ENCODE results near the gene WDTC1. TPM values are rescaled to one million over a fixed set of nuclear protein-coding genes. Genes with fewer than 3 reads are reported as not detected.

Gene WDTC1
- total RNA-seq, 1 donor from 2014 or later = 36.2 TPM

- no peak overlapping the region for H3K4me3 ChIP-seq
- no peaks in the 10 kb centered on the region for H3K4me1 ChIP-seq
- TF ChIP-seq CTCF (IDR thresholded peaks at IDR 0.05) = no peak
- H3K36me3 ChIP-seq = peaks cover 35 to 47% of the 10 kb centered on the region in 2 donors
- DNase-seq (ENCODE audit: low spot score in 2 of 2) = no peak
- intact Hi-C loops (cut with DNase I) = no loop called here
- no peaks in the 10 kb centered on the region for H3K9me3 ChIP-seq
- H3K27ac ChIP-seq = no peak overlapping the region
- H3K27me3 ChIP-seq = no peaks in the 10 kb centered on the region
Measured at GRCh38 chr1:27306071-27306470, 71.6 kb downstream of the WDTC1 start.

GRCh38 chr1:27306892-27307761, 72.7 kb downstream of the WDTC1 start:
- Histone ChIP-seq H3K36me3 (peaks cover 34 to 37% of the 10 kb centered on the region in 2 donors), H3K27ac (no peak overlapping the region), H3K4me1 (no peaks in the 10 kb centered on the region), H3K27me3 (no peaks in the 10 kb centered on the region), H3K4me3 (no peak overlapping the region), H3K9me3 (no peaks in the 10 kb centered on the region)
- DNase-seq (ENCODE audit: low spot score in 2 of 2) = no peak
- intact Hi-C loops (cut with DNase I) = no loop called here
- TF ChIP-seq CTCF (IDR thresholded peaks at IDR 0.05) = no peak

- no peak overlapping the region for H3K27ac ChIP-seq
- intact Hi-C loops (cut with DNase I) = no loop called here
- TF ChIP-seq CTCF (IDR thresholded peaks at IDR 0.05) = no peak
- no peaks in the 10 kb centered on the region for H3K4me1 ChIP-seq
- H3K4me3 ChIP-seq = no peak overlapping the region
- no peaks in the 10 kb centered on the region for H3K27me3 ChIP-seq
- peaks cover 25 to 30% of the 10 kb centered on the region in 2 donors for H3K36me3 ChIP-seq
- no peaks in the 10 kb centered on the region for H3K9me3 ChIP-seq
- DNase-seq (ENCODE audit: low spot score in 2 of 2) = no peak
Measured at GRCh38 chr1:27307874-27308598, 73.6 kb downstream of the WDTC1 start.

DNA sequence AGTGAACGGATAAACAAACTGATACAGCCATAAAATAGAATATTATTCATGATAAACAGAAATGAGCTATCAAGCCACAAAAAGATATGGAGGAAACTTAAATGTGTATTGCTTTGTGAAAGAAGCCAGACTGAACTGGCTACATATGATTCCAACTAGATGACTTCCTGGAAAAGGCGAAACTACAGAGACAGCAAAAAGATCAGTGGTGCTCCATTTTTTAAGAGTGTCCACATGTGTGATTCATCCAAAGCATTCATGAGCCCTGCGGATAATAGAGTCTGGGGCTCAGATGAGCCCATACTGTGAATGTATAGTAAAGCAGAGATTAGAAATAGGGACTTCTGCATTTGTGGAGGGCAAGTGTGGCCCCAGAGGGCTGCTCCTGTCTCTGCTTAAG, 79.7 kb downstream of the WDTC1 start:
- DNase-seq (ENCODE audit: low spot score in 2 of 2) = no peak
- TF ChIP-seq CTCF (IDR thresholded peaks at IDR 0.05) = no peak
- Histone ChIP-seq H3K27me3 (no peaks in the 10 kb centered on the region), H3K36me3 (peaks cover 0 to 4% of the 10 kb centered on the region in 2 donors), H3K4me3 (no peak overlapping the region), H3K9me3 (no peaks in the 10 kb centered on the region), H3K4me1 (no peaks in the 10 kb centered on the region), H3K27ac (no peak overlapping the region)
- intact Hi-C loops (cut with DNase I) = no loop called here

GRCh38 chr1:27314737-27315136, 80.3 kb downstream of the WDTC1 start:
- Histone ChIP-seq H3K9me3 (no peaks in the 10 kb centered on the region), H3K4me1 (no peaks in the 10 kb centered on the region), H3K27ac (no peak overlapping the region), H3K27me3 (no peaks in the 10 kb centered on the region), H3K36me3 (peaks cover 0 to 3% of the 10 kb centered on the region in 2 donors), H3K4me3 (no peak overlapping the region)
- TF ChIP-seq CTCF (IDR thresholded peaks at IDR 0.05) = no peak
- intact Hi-C loops (cut with DNase I) = no loop called here
- DNase-seq (ENCODE audit: low spot score in 2 of 2) = no peak
